Nephron (organoid): ENCODE measurements around the gene FAM168B.

Source experiments
- H3K27ac Mint-ChIP-seq, 3 experiments: 2 replicates each; pipeline ENCODE4 v1.8.0; 2020; ENCODE audit warnings: mixed read lengths in 3 of 3, mild to moderate bottlenecking in 2 of 3, moderate library complexity in 1 of 3
- H3K27me3 Mint-ChIP-seq: 2 replicates; pipeline ENCODE4 v1.8.0; 2021; ENCODE audit warnings: low read depth, mild to moderate bottlenecking, moderate library complexity, mixed read lengths
- H3K36me3 Mint-ChIP-seq: 2 replicates; pipeline ENCODE4 v1.8.0; 2020; ENCODE audit warnings: low read depth, mixed read lengths
- H3K4me1 Mint-ChIP-seq: 2 replicates; pipeline ENCODE4 v1.8.0; 2020; ENCODE audit warnings: mixed read lengths
- H3K4me3 Mint-ChIP-seq, 3 experiments: 2 replicates each; pipeline ENCODE4 v1.8.0; 2020; ENCODE audit warnings: mild to moderate bottlenecking in 3 of 3, mixed read lengths in 3 of 3, moderate library complexity in 2 of 3
- H3K9me3 Mint-ChIP-seq: 2 replicates; pipeline ENCODE4 v1.8.0; 2020; ENCODE audit warnings: mixed read lengths
- CTCF ChIP-seq, 3 experiments: fragments of 200-600 bp; sonication (generic); IDR thresholded peaks; one replicate each; pipeline ENCODE4 v1.5.0; 2021; ENCODE audit warnings: antibody characterized with exemption in 3 of 3; ENCODE audit not compliant: unreplicated experiment in 3 of 3

The FAM168B gene

GRCh38 chr2:131006561-131006960, 86.7 kb downstream of the FAM168B start:
- H3K27me3 Mint-ChIP-seq, result peaks cover 9% of the 10 kb centered on the region
- no peak overlapping the region for H3K27ac Mint-ChIP-seq
- peaks cover 3% of the 10 kb centered on the region for H3K9me3 Mint-ChIP-seq
- H3K4me3 Mint-ChIP-seq, result no peak overlapping the region
- no peak for TF ChIP-seq CTCF (IDR thresholded peaks at IDR 0.05; ENCODE audit: unreplicated experiment in 3 of 3)
- H3K4me1 Mint-ChIP-seq, result peaks cover 3% of the 10 kb centered on the region
- no peaks in the 10 kb centered on the region for H3K36me3 Mint-ChIP-seq

DNA sequence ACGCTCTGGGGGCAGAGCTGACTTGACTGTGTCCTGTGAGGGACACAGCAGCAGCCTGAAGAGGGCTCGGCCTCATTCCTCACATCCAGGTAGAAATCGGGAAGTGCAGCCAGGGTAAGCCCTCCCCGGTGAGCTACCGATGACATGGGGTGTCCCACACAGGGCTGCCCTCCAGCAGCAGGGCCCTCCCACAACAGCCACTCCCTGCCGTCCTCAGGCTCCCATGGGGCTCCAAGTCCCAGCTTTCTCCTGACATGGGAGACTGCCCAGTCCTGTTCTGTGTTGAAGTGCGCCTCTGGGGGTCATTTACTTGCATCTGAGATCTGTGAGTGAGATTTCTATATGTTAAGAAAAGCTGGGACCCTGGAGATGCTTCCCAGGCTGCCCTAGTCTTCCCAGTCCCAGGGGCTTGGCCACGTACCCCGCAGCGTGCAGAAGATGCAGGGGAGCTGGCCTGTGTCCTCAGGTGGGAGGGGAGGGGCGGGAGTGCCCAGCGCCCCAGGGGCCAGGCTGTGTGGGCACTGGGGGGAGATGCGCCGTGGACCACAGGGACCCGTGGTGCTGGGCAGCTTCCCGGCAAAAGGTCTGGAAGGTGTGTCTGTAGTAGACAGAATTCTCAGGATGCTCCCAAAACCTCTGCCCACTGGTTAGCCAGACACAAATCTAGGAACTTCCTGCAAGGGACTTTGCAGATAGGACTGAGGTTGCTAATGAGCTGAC, 87.9 kb downstream of the FAM168B start:
- no peak for TF ChIP-seq CTCF (IDR thresholded peaks at IDR 0.05; ENCODE audit: unreplicated experiment in 3 of 3)
- no peak overlapping the region for H3K27ac Mint-ChIP-seq
- H3K36me3 Mint-ChIP-seq, result no peaks in the 10 kb centered on the region
- H3K27me3 Mint-ChIP-seq, result peaks cover 9% of the 10 kb centered on the region
- no peaks in the 10 kb centered on the region for H3K4me1 Mint-ChIP-seq
- H3K4me3 Mint-ChIP-seq, result no peak overlapping the region
- peaks cover 3% of the 10 kb centered on the region for H3K9me3 Mint-ChIP-seq

DNA sequence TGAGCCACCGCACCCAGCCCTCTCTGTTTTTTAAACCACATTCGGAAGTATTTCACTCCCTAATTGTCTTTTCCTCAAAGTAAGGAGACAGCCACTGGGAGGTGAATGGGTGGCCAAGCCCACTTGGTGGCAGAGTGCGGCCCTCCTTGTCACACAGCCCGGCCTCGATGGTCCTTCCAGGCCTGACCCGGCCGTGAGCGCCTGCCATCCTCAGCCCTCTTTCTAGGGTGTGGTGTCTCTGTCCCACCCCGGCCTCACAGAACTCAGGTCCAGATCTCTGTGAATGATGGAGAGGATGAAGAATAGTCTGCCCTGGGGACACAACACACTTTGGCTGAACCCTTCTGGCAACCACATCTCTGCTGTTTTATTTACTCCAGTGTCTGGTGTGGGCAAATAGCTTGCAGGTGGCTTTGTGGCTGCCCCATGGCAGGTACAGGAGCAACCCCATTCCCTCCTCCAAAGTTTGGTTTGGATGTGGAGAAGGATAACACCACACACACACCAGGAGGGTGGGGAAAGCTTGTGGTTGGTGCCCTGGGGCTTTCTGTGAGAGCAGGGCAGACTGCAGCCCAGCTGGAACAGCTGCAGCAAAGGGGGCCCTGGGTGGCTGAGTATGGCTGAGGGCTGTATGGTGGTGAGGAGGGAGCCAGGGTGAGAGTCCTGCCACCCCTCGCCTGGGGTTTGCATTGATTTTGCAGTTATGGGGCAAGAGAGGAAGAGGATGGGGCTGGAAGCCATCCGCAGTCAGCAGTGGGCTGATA, 88.6 kb downstream of the FAM168B start:
- no peak overlapping the region for H3K27ac Mint-ChIP-seq
- TF ChIP-seq CTCF (IDR thresholded peaks at IDR 0.05; ENCODE audit: unreplicated experiment in 3 of 3), result no peak
- H3K4me3 Mint-ChIP-seq, result no peak overlapping the region
- H3K4me1 Mint-ChIP-seq, result no peaks in the 10 kb centered on the region
- peaks cover 9% of the 10 kb centered on the region for H3K27me3 Mint-ChIP-seq
- H3K9me3 Mint-ChIP-seq, result no peaks in the 10 kb centered on the region
- H3K36me3 Mint-ChIP-seq, result no peaks in the 10 kb centered on the region

- H3K4me1 Mint-ChIP-seq, result no peaks in the 10 kb centered on the region
- no peaks in the 10 kb centered on the region for H3K9me3 Mint-ChIP-seq
- no peak for TF ChIP-seq CTCF (IDR thresholded peaks at IDR 0.05; ENCODE audit: unreplicated experiment in 3 of 3)
- no peaks in the 10 kb centered on the region for H3K36me3 Mint-ChIP-seq
- H3K27ac Mint-ChIP-seq, result no peak overlapping the region
- H3K27me3 Mint-ChIP-seq, result peaks cover 22% of the 10 kb centered on the region
- no peak overlapping the region for H3K4me3 Mint-ChIP-seq
Observed at GRCh38 chr2:130998561-130998960, 94.7 kb downstream of the FAM168B start.
